ENCODE data around the gene SUPT7L. TPM values are rescaled to one million over a fixed set of nuclear protein-coding genes. Genes with fewer than 3 reads are reported as not detected.

SUPT7L gene
- total and polyA plus RNA-seq, 2 of the 4 experiments (the other 2 are of a cell fraction) = 16.7 to 33.4 TPM

- CTCF ChIA-PET = no interaction called here
- Histone ChIP-seq H3K18ac (ENCODE audit: low read depth, low read length) (no peak overlapping the region), H3K79me1 (ENCODE audit: low read depth in 1 of 2, low read length in 2 of 2) (peaks cover 3 to 14% of the 10 kb centered on the region in 2 experiments; a peak in 2 of 4 replicates), H4K5ac (ENCODE audit: low read depth, low read length) (no peak overlapping the region), H2AFZ (replicated peaks; ENCODE audit: low read length, poor library complexity) (no peak overlapping the region), H3K9ac (ENCODE audit: low read depth, low read length) (no peak overlapping the region), H2BK120ac (ENCODE audit: low read depth, low read length) (no peak overlapping the region), H3K23ac (ENCODE audit: low read depth, low read length) (no peak overlapping the region), H3K4me1 (ENCODE audit: control insufficient read depth, insufficient read depth, low read length) (peaks cover 11% of the 10 kb centered on the region), H2AK9ac (replicated peaks; ENCODE audit: low read depth, low read length, poor library complexity) (no peak overlapping the region), H3K4ac (ENCODE audit: low read depth, low read length) (no peak overlapping the region), H2BK5ac (ENCODE audit: low read depth, low read length, poor library complexity, severe bottlenecking) (no peak overlapping the region), H3K27me3 (ENCODE audit: control insufficient read depth, insufficient read depth, low read length) (no peaks in the 10 kb centered on the region), H3K4me2 (ENCODE audit: low read depth, low read length) (peak overlapping the region; percentile 56), H3K36me3 (ENCODE audit: control insufficient read depth, insufficient read depth, low read length) (peaks cover 22% of the 10 kb centered on the region), H3K14ac (replicated peaks; ENCODE audit: low read depth, low read length) (no peak overlapping the region), H3K56ac (ENCODE audit: extremely low read depth, insufficient read depth, low read length) (no peak overlapping the region), H3K4me3 (ENCODE audit: insufficient read depth, low read depth, low read length) (no peak overlapping the region), H3K9me3 (ENCODE audit: control insufficient read depth, insufficient read depth, low read length) (no peaks in the 10 kb centered on the region), H4K20me1 (ENCODE audit: insufficient read depth, low read length) (no peaks in the 10 kb centered on the region), H2BK15ac (ENCODE audit: low read depth, low read length) (no peak overlapping the region), H4K91ac (ENCODE audit: insufficient read depth, low read depth, low read length) (no peak overlapping the region), H4K8ac (ENCODE audit: low read depth in 2 of 2, low read length in 2 of 2) (no peak overlapping the region), H2BK20ac (ENCODE audit: low read depth, low read length) (no peak overlapping the region), H3K9me1 (ENCODE audit: insufficient read depth, low read length) (peaks cover 8% of the 10 kb centered on the region; the same call in 1 of the 2 replicates), H3K27ac (ENCODE audit: insufficient read depth, low read length) (no peak overlapping the region), H2AK5ac (ENCODE audit: low read depth, low read length) (no peak overlapping the region)
- intact Hi-C loops (cut with micrococcal nuclease) (loop anchor here (10.0 kb wide), 1 partner anchor 218 kb away; the partner anchor contains the start of gene PPM1G), in situ Hi-C loops (cut with MboI; ENCODE audit: low sequenced_read_pairs) (no loop called here), dilution Hi-C loops (cut with HindIII; ENCODE audit: low sequenced_read_pairs, unreplicated experiment) (no loop called here)
- DNase-seq (peak; percentile 84), ATAC-seq (ENCODE audit: low read depth) (peak; percentile 78)
- POLR2A ChIA-PET (ENCODE audit: unreplicated experiment) = no interaction called here
- TF ChIP-seq RCOR1 (IDR thresholded peaks at IDR 0.05; ENCODE audit: insufficient replicate concordance, low read length) (no peak), MAZ (IDR thresholded peaks at IDR 0.05; ENCODE audit: borderline replicate concordance, low read depth, low read length) (no peak), POLR2A (IDR thresholded peaks at IDR 0.05; ENCODE audit: low read depth, low read length) (no peak), RFX5 (IDR thresholded peaks at IDR 0.05; ENCODE audit: low read depth, low read length) (no peak), BHLHE40 (IDR thresholded peaks at IDR 0.05; ENCODE audit: low read depth, low read length) (no peak), FOS (IDR thresholded peaks at IDR 0.05; ENCODE audit: low read depth, low read length) (no peak), MXI1 (IDR thresholded peaks at IDR 0.05; ENCODE audit: borderline replicate concordance, low read depth, low read length) (no peak), USF2 (IDR thresholded peaks at IDR 0.05; ENCODE audit: low read depth, low read length) (no peak), CEBPB (IDR thresholded peaks at IDR 0.05; ENCODE audit: low read depth, low read length) (no peak), CHD1 (IDR thresholded peaks at IDR 0.05; ENCODE audit: low read depth, low read length) (no peak), MAFK (IDR thresholded peaks at IDR 0.05; ENCODE audit: low read depth, low read length) (no peak), SMC3 (IDR thresholded peaks at IDR 0.05; ENCODE audit: low read depth, low read length) (no peak), RAD21 (IDR thresholded peaks at IDR 0.05; ENCODE audit: low read length) (no peak; the same call in 1 of the 2 replicates), NFE2L2 (IDR thresholded peaks at IDR 0.05; ENCODE audit: low read depth, low read length) (no peak)
- TF ChIP-seq, protein P1, sequence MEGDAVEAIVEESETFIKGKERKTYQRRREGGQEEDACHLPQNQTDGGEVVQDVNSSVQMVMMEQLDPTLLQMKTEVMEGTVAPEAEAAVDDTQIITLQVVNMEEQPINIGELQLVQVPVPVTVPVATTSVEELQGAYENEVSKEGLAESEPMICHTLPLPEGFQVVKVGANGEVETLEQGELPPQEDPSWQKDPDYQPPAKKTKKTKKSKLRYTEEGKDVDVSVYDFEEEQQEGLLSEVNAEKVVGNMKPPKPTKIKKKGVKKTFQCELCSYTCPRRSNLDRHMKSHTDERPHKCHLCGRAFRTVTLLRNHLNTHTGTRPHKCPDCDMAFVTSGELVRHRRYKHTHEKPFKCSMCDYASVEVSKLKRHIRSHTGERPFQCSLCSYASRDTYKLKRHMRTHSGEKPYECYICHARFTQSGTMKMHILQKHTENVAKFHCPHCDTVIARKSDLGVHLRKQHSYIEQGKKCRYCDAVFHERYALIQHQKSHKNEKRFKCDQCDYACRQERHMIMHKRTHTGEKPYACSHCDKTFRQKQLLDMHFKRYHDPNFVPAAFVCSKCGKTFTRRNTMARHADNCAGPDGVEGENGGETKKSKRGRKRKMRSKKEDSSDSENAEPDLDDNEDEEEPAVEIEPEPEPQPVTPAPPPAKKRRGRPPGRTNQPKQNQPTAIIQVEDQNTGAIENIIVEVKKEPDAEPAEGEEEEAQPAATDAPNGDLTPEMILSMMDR (conservative IDR thresholded peaks at IDR 0.05; ENCODE audit: low read depth, low read length) = no peak
- TF ChIP-seq, protein P2, sequence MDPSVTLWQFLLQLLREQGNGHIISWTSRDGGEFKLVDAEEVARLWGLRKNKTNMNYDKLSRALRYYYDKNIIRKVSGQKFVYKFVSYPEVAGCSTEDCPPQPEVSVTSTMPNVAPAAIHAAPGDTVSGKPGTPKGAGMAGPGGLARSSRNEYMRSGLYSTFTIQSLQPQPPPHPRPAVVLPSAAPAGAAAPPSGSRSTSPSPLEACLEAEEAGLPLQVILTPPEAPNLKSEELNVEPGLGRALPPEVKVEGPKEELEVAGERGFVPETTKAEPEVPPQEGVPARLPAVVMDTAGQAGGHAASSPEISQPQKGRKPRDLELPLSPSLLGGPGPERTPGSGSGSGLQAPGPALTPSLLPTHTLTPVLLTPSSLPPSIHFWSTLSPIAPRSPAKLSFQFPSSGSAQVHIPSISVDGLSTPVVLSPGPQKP (IDR thresholded peaks at IDR 0.05; ENCODE audit: borderline replicate concordance, low read depth, low read length) = no peak
- BruUV-seq (replicated peaks) = no TSS peak
- WGBS, 2 experiments (ENCODE audit: extremely low coverage in 2 of 2, insufficient read length in 1 of 2) = 18% methylated on average over 2 of the region's 3 CpGs; no CpG with 5 or more reads in 1 of the 2 experiments
Measured at GRCh38 chr2:27622921-27623384, 40.5 kb downstream of the SUPT7L start.
